Fibroblast of skin of right quadriceps (primary cell): Measurements from ENCODE around the gene YPEL3.

ENCODE experiments used
- DNase-seq: peaks from one replicate; pipeline ENCODE4 v3.0.0-alpha.2; 2013

Gene YPEL3

GRCh38 chr16:30068333-30068732 lies 27.7 kb downstream of the YPEL3 start:
- no peak for DNase-seq

- no peak for DNase-seq
These were observed 28.5 kb downstream of the YPEL3 start for GRCh38 chr16:30067584-30067916.

GRCh38 chr16:30066761-30067583 lies 29.0 kb downstream of the YPEL3 start:
- no peak for DNase-seq

GRCh38 chr16:30065943-30066760 lies 29.9 kb downstream of the YPEL3 start:
- peak; percentile 62 for DNase-seq

- DNase-seq, result peak; percentile 100
These were observed 30.7 kb downstream of the YPEL3 start, which contains the start of gene ALDOA for GRCh38 chr16:30065102-30065942. TSS of gene ALDOA (plus strand) at chr16:30065760. CDS start at chr16:30066898, 1,138 bp downstream.

GRCh38 chr16:30064729-30065101 lies 31.3 kb downstream of the YPEL3 start:
- DNase-seq, result no peak

- peak; percentile 56 for DNase-seq
These were observed 31.9 kb downstream of the YPEL3 start for GRCh38 chr16:30063893-30064728.

- DNase-seq, result no peak
These were observed 32.6 kb downstream of the YPEL3 start for GRCh38 chr16:30063278-30063892.

- DNase-seq, result no peak
These were observed 35.0 kb downstream of the YPEL3 start for GRCh38 chr16:30060836-30061554.

GRCh38 chr16:30060346-30060745 lies 35.7 kb downstream of the YPEL3 start:
- no peak for DNase-seq

- DNase-seq, result no peak
These were observed 41.0 kb downstream of the YPEL3 start for GRCh38 chr16:30054959-30055553.

- no peak for DNase-seq
These were observed 41.6 kb downstream of the YPEL3 start for GRCh38 chr16:30054451-30054850.

GRCh38 chr16:30053376-30054015 lies 42.5 kb downstream of the YPEL3 start:
- peak; percentile 68 for DNase-seq

GRCh38 chr16:30052671-30053372 lies 43.2 kb downstream of the YPEL3 start:
- DNase-seq, result peak; percentile 91

- peak; percentile 75 for DNase-seq
These were observed 44.5 kb downstream of the YPEL3 start for GRCh38 chr16:30051518-30051917.

GRCh38 chr16:30049871-30050270 lies 46.1 kb downstream of the YPEL3 start:
- no peak for DNase-seq

- DNase-seq, result no peak
These were observed 49.4 kb downstream of the YPEL3 start for GRCh38 chr16:30046588-30046987.

GRCh38 chr16:30046178-30046577 lies 49.8 kb downstream of the YPEL3 start:
- no peak for DNase-seq
